ENCODE measurements around the gene SRP68. TPM values are rescaled to one million over a fixed set of nuclear protein-coding genes. Genes with fewer than 3 reads are reported as not detected.

SRP68 gene
- polyA plus RNA-seq, 4 donors, result 87.6 to 114 (median 109) TPM

DNA sequence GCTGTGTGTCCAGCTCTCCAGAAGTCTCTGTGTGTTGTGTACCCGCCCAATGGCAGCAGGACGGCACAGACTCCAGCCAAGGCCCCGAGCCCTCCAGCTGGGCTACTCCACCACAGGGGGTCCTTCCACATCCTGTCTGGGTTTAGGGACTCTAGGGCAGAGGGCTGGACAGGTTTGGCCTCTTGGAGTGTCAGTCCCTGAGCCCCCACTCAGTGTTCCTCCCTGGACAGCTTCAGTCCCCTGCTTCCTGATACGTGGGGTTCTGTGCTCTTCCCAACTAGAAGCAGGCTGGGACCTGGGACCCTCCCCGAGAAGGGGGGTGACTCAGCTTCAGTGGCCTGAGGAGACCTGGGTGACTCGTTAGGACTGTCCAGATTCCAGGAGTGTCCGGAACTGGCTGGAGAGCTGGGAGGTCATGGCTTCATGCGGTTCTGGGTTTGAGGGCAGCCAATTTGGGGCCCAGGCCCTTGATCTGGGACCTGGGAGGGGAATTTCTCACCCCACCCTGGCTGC, 67.5 kb downstream of the SRP68 start:
- no peak for DNase-seq (ENCODE audit: low read depth in 4 of 4, low spot score in 3 of 4)

DNA sequence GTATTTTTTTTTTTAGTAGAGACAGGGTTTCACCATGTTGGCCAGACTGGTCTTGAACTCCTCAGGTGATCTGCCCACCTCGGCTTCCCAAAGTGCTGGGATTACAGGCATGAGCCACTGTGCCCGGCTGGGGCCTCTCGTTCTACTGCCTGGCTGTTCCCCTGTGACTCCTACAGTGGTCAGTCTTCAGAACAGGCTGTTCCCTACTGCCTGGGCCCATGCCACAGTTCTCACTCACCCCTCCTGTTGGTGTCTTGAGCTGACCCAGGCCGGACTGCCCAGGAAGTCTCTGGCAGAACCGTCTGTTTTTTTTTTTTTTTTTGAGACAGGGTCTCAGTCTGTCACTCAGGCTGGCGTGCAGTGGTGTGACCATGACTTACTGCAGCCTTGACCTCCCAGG, 68.4 kb downstream of the SRP68 start:
- DNase-seq (ENCODE audit: low read depth in 4 of 4, low spot score in 3 of 4), result no peak

DNA sequence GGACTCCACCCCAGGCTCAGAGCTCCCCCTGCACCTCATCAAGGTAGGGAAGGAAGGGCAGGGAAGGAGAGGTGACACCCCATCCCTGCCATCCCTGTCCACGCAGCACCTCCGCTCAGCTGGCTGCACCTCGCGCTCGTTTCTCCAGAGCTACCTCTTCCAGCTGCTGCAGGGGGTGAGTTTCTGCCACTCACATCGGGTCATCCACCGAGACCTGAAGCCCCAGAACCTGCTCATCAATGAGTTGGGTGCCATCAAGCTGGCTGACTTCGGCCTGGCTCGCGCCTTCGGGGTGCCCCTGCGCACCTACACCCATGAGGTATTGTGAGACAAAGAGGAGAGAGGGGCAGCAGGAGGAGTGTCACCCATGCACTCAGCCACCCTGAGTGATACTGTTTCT, 70.2 kb downstream of the SRP68 start:
- DNase-seq (ENCODE audit: low read depth in 4 of 4, low spot score in 3 of 4), result no peak

DNA sequence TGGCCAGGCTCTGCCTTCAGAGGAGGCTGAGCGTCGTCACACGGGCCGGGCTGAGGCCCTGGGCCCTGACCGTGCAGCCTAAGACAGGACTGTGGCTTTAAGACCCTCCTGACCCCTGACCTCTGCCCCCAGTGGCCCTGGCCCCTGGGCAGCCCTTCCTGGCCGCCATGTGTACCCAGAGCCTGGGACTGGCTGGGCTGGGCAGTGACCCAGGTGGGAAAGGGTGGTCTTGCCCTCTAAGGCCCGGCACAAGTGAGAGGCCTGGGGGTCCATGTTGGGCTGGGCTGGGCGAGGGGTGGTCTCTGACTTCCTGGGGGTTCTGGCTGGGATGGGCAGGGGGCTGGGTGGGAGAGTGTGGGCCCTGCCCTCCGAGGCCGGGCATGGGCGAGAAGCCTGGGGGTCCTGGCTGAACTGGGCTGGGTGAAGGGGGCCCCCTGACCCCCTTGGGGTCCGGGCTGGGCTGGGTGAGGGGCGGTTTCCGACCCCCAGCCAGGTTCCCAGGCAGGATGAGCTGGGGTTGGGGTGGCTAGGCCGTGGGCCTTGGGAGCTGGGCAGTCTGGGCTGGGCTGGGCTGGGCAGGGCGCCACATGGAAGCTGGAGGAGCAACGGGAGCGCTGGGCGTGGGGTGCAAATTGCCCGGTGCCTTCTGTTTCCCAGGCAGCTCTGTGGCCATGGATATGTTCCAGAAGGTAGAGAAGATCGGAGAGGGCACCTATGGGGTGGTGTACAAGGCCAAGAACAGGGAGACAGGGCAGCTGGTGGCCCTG, 71.4 kb downstream of the SRP68 start, which contains the start of gene CDK3:
Gene CDK3 (plus strand): TSS at position 101 of the 767 bp plus-strand sequence. CDS start 571 bp downstream, at position 672.
- DNase-seq (ENCODE audit: low read depth in 4 of 4, low spot score in 3 of 4), result no peak

DNA sequence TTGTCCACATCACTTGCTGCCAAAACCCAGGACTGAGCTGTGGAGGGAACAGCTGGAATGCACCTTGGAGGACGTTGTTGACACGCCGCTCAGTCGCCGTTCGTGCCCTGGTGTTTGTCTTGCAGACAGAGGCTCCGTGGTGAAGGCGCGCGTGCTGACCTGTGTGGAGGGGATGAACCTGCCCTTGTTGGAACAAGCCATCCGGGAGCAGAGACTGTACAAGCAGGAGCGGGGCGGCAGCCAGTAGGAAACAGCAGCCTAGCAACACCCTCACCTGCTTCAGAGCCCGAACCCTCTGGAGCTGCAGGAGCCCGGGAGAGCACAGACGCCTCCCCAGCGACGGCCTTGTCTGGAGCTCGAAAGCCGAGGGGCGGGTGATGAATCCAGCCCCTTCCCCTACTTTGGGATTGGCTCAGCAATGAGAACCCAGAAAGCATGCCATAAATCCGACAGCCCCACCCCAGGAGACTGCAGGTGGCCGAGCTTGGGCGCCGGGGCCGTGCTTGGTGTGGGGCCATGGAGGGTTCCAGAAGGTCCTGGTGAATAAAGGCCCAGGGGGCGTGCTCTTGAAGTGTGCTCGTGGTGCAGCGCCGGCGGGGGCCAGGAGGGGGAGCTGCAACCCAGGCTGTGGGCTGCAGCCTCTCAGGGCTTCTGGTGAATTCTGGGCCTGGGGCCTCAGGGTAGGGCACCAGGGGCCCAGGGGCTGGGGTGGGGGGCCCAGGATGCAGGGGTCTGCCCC, 72.1 kb downstream of the SRP68 start:
- no peak for DNase-seq (ENCODE audit: low read depth in 4 of 4, low spot score in 3 of 4)

DNA sequence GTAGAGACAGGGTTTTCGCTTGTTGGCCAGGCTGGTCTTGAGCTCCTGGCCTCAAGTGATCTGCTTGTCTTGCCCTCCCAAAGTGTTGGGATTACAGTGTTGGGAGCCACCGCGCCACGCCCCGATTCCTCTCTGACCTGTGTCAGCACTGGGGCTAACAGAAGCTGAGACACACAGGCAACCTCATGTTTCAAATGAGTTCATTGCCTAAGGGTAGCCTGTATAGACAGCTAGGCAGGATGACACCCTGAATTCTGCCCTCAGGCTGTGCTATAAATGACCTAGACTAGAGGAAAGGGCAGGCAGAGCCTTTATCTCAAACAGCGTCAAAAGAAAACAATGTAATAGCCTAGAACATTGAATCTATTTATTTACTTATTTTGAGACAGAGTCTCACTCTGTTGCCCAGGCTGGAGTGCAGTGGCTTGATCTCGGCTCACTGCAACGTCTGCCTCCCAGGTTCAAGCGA, 74.0 kb downstream of the SRP68 start:
- no peak for DNase-seq (ENCODE audit: low read depth in 4 of 4, low spot score in 3 of 4)

GRCh38 chr17:75996665-75997590, 75.4 kb downstream of the SRP68 start:
- DNase-seq (ENCODE audit: low read depth in 4 of 4, low spot score in 3 of 4), result no peak

GRCh38 chr17:75995385-75995925, 76.9 kb downstream of the SRP68 start:
- DNase-seq (ENCODE audit: low read depth in 4 of 4, low spot score in 3 of 4), result no peak

GRCh38 chr17:75994802-75995370, 77.4 kb downstream of the SRP68 start:
- DNase-seq (ENCODE audit: low read depth in 4 of 4, low spot score in 3 of 4), result no peak

GRCh38 chr17:75991396-75991795, 80.9 kb downstream of the SRP68 start:
- no peak for DNase-seq (ENCODE audit: low read depth in 4 of 4, low spot score in 3 of 4)

Other genes with a start within 250 kb of the SRP68 start
- gene UNC13D, start 228.1 kb downstream of the SRP68 start, polyA plus RNA-seq (ENCODE audit: insufficient read length in 4 of 4), result 1 to 10 TPM; 4.8 to 9.8 (median 7.0) TPM
- gene WBP2, start 217.2 kb downstream of the SRP68 start, polyA plus RNA-seq (ENCODE audit: insufficient read length in 4 of 4), result 10 to 100 TPM; 56.4 to 93.5 (median 79.6) TPM
- gene TRIM47, start 193.9 kb downstream of the SRP68 start, polyA plus RNA-seq (ENCODE audit: insufficient read length in 4 of 4), result 10 to 100 TPM in 1 of 4 donors, 1 to 10 TPM in 3; 6.1 to 18.1 (median 6.7) TPM
- gene TRIM65, start 175.6 kb downstream of the SRP68 start, polyA plus RNA-seq (ENCODE audit: insufficient read length in 4 of 4), result 10 to 100 TPM; 11.0 to 16.9 (median 13.2) TPM
- gene MRPL38, start 167.6 kb downstream of the SRP68 start, polyA plus RNA-seq (ENCODE audit: insufficient read length in 4 of 4), result 100 to 1,000 TPM in 1 of 4 donors, 10 to 100 TPM in 3; 61.8 to 122 (median 76.3) TPM
- gene FBF1, start 131.5 kb downstream of the SRP68 start, polyA plus RNA-seq (ENCODE audit: insufficient read length in 4 of 4), result 10 to 100 TPM in 1 of 4 donors, 1 to 10 TPM in 3; 7.5 to 15.1 (median 8.2) TPM
- gene ACOX1, start 93.4 kb downstream of the SRP68 start, polyA plus RNA-seq (ENCODE audit: insufficient read length in 4 of 4), result 10 to 100 TPM; 20.3 to 40.0 (median 33.3) TPM
- 10 to 100 TPM; 19.8 to 32.3 (median 22.9) TPM for gene TEN1, start 93.3 kb downstream of the SRP68 start, polyA plus RNA-seq (ENCODE audit: insufficient read length in 4 of 4)
- 10 to 100 TPM; 12.5 to 28.5 (median 15.4) TPM for gene CDK3, start 71.7 kb downstream of the SRP68 start, polyA plus RNA-seq (ENCODE audit: insufficient read length in 4 of 4)
- gene EVPL, start 45.2 kb downstream of the SRP68 start, polyA plus RNA-seq (ENCODE audit: insufficient read length in 4 of 4), result 10 to 100 TPM in 3 of 4 donors, under 1 TPM in 1; 0.60 to 26.9 (median 17.6) TPM
- under 1 TPM in 2 of 4 donors, not detected in 2; 0.37 to 0.43 TPM for gene GALR2, start 2.3 kb upstream of the SRP68 start, polyA plus RNA-seq (ENCODE audit: insufficient read length in 4 of 4)
- gene ZACN, start 6.7 kb upstream of the SRP68 start, polyA plus RNA-seq (ENCODE audit: insufficient read length in 4 of 4), result 10 to 100 TPM in 2 of 4 donors, 1 to 10 TPM in 1, under 1 TPM in 1; 0.55 to 29.1 (median 7.2) TPM
- gene EXOC7, start 31.3 kb upstream of the SRP68 start, polyA plus RNA-seq (ENCODE audit: insufficient read length in 4 of 4), result 100 to 1,000 TPM; 138 to 167 (median 154) TPM
- gene FOXJ1, start 68.7 kb upstream of the SRP68 start, polyA plus RNA-seq (ENCODE audit: insufficient read length in 4 of 4), result 10 to 100 TPM in 3 of 4 donors, under 1 TPM in 1; 0.55 to 26.8 (median 17.8) TPM
- 10 to 100 TPM; 12.4 to 30.1 (median 28.0) TPM for gene RNF157, start 168.0 kb upstream of the SRP68 start, polyA plus RNA-seq (ENCODE audit: insufficient read length in 4 of 4)
- gene UBALD2, start 192.8 kb upstream of the SRP68 start, polyA plus RNA-seq (ENCODE audit: insufficient read length in 4 of 4), result 10 to 100 TPM; 28.8 to 52.2 (median 30.1) TPM
- 10 to 100 TPM in 1 of 4 donors, 1 to 10 TPM in 3; 4.0 to 11.8 (median 4.9) TPM for gene QRICH2, start 235.8 kb upstream of the SRP68 start, polyA plus RNA-seq (ENCODE audit: insufficient read length in 4 of 4)

Data from left renal pelvis (tissue), 4 donors.